ENCODE measurements around the gene ZNRF1.

- TF ChIP-seq SIN3A (IDR thresholded peaks at IDR 0.05; ENCODE audit: borderline replicate concordance, insufficient read depth, low read length) (no peak), FOXP2 (optimal IDR thresholded peaks at IDR 0.05; ENCODE audit: borderline replicate concordance, extremely low read depth, extremely low read length, insufficient read depth) (no peak)
Measured at GRCh38 chr16:75083813-75084212, 85.0 kb downstream of the ZNRF1 start.

Measured in PFSK-1 (cell line).